HEK293 (cell line): ENCODE results near the gene FAM89B.

Source experiments
- GLIS2 ChIP-seq: fragments of 450-650 bp; formaldehyde crosslinking; IDR thresholded peaks from 2 replicates; pipeline ENCODE4 v1.5.1; 2016; ENCODE audit warnings: missing biosample characterization, missing genetic modification characterization
- YY1 ChIP-seq: fragments of 450-650 bp; formaldehyde crosslinking; IDR thresholded peaks from 2 replicates; pipeline ENCODE4 v1.5.1; 2018; ENCODE audit warnings: missing biosample characterization, missing genetic modification characterization
- ZFP3 ChIP-seq: fragments of 450-650 bp; formaldehyde crosslinking; IDR thresholded peaks from 2 replicates; pipeline ENCODE4 v1.5.1; 2016; ENCODE audit warnings: low read depth, missing biosample characterization, missing genetic modification characterization
- ZNF768 ChIP-seq: fragments of 450-650 bp; formaldehyde crosslinking; IDR thresholded peaks from 2 replicates; pipeline ENCODE4 v1.5.1; 2018; ENCODE audit warnings: missing biosample characterization, mild to moderate bottlenecking, missing genetic modification characterization
- TF ChIP-seq, protein P1 (sequence below): fragments of 450-650 bp; formaldehyde crosslinking; IDR thresholded peaks from 2 replicates; pipeline ENCODE4 v1.5.1; 2016; ENCODE audit warnings: missing biosample characterization, missing genetic modification characterization
- TF ChIP-seq, protein P2 (sequence below): sonication (generic); formaldehyde crosslinking; IDR thresholded peaks from 2 replicates; pipeline ENCODE4 v1.8.1; 2022; ENCODE audit warnings: mild to moderate bottlenecking, moderate library complexity, missing genetic modification reagents
- TF ChIP-seq, protein P3 (sequence below): fragments of 450-650 bp; formaldehyde crosslinking; IDR thresholded peaks from 2 replicates; pipeline ENCODE4 v1.5.1; 2017; ENCODE audit warnings: missing biosample characterization, missing genetic modification characterization

GRCh38 chr11:65613091-65613928 is 41.0 kb downstream of the FAM89B start:
- TF ChIP-seq ZNF768 (tag by site-specific recombination) = no peak
- TF ChIP-seq, protein P1, sequence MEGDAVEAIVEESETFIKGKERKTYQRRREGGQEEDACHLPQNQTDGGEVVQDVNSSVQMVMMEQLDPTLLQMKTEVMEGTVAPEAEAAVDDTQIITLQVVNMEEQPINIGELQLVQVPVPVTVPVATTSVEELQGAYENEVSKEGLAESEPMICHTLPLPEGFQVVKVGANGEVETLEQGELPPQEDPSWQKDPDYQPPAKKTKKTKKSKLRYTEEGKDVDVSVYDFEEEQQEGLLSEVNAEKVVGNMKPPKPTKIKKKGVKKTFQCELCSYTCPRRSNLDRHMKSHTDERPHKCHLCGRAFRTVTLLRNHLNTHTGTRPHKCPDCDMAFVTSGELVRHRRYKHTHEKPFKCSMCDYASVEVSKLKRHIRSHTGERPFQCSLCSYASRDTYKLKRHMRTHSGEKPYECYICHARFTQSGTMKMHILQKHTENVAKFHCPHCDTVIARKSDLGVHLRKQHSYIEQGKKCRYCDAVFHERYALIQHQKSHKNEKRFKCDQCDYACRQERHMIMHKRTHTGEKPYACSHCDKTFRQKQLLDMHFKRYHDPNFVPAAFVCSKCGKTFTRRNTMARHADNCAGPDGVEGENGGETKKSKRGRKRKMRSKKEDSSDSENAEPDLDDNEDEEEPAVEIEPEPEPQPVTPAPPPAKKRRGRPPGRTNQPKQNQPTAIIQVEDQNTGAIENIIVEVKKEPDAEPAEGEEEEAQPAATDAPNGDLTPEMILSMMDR (tag by site-specific recombination) = no peak
- no peak for TF ChIP-seq GLIS2
- no peak for TF ChIP-seq ZFP3 (tag by site-specific recombination)
- no peak for TF ChIP-seq YY1 (tag by site-specific recombination)
- TF ChIP-seq, protein P2, sequence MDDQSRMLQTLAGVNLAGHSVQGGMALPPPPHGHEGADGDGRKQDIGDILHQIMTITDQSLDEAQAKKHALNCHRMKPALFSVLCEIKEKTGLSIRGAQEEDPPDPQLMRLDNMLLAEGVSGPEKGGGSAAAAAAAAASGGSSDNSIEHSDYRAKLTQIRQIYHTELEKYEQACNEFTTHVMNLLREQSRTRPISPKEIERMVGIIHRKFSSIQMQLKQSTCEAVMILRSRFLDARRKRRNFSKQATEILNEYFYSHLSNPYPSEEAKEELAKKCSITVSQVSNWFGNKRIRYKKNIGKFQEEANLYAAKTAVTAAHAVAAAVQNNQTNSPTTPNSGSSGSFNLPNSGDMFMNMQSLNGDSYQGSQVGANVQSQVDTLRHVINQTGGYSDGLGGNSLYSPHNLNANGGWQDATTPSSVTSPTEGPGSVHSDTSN = no peak
- TF ChIP-seq, protein P3, sequence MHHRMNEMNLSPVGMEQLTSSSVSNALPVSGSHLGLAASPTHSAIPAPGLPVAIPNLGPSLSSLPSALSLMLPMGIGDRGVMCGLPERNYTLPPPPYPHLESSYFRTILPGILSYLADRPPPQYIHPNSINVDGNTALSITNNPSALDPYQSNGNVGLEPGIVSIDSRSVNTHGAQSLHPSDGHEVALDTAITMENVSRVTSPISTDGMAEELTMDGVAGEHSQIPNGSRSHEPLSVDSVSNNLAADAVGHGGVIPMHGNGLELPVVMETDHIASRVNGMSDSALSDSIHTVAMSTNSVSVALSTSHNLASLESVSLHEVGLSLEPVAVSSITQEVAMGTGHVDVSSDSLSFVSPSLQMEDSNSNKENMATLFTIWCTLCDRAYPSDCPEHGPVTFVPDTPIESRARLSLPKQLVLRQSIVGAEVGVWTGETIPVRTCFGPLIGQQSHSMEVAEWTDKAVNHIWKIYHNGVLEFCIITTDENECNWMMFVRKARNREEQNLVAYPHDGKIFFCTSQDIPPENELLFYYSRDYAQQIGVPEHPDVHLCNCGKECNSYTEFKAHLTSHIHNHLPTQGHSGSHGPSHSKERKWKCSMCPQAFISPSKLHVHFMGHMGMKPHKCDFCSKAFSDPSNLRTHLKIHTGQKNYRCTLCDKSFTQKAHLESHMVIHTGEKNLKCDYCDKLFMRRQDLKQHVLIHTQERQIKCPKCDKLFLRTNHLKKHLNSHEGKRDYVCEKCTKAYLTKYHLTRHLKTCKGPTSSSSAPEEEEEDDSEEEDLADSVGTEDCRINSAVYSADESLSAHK (tag by site-specific recombination) = no peak
